IMR-90 (cell line): Measurements from ENCODE around the gene ATG10. TPM values are rescaled to one million over a fixed set of nuclear protein-coding genes. Genes with fewer than 3 reads are reported as not detected.

Experiments used
- ATAC-seq: fragments of 200-7000 bp; cut with Tn5 transposase; 2 replicates; pipeline ENCODE4 v1.9.1; 2020; ENCODE audit warnings: low read depth, mild to moderate bottlenecking, moderate library complexity
- BruUV-seq: library from RNA; stranded (reverse); fragments of 400-500 nt; replicated peaks from 2 replicates; lab custom pipeline; 2021; lab: Mats Ljungman, UMichigan
- CTCF ChIA-PET: fragments of 300-600 bp; formaldehyde crosslinking; extraction: SDS; loops from one replicate; lab custom pipeline; 2021; ENCODE audit warnings: antibody characterized with exemption; lab: Yijun Ruan, JAX
- POLR2A ChIA-PET: fragments of 300-600 bp; sonication (Branson Sonifier 250); formaldehyde crosslinking; loops from one replicate; lab custom pipeline; 2022; ENCODE audit warnings: antibody characterized with exemption; ENCODE audit not compliant: unreplicated experiment; lab: Charles Lee
- DNase-seq: peaks from one replicate; pipeline ENCODE4 v3.0.0; 2013
- H2AFZ ChIP-seq: replicated peaks from 2 replicates; pipeline ENCODE3; 2013; ENCODE audit warnings: low read length, mild to moderate bottlenecking; ENCODE audit not compliant: poor library complexity
- H2AK5ac ChIP-seq: 2 replicates; pipeline ENCODE4 v1.6.1; 2013; ENCODE audit warnings: low read depth, low read length, inconsistent platforms
- H2AK9ac ChIP-seq: replicated peaks from 2 replicates; pipeline ENCODE3; 2013; ENCODE audit warnings: mild to moderate bottlenecking, low read depth, low read length, moderate library complexity; ENCODE audit not compliant: poor library complexity
- H2BK120ac ChIP-seq: 2 replicates; pipeline ENCODE4 v1.6.1; 2013; ENCODE audit warnings: low read depth, low read length, inconsistent platforms
- H2BK15ac ChIP-seq: 3 replicates; pipeline ENCODE4 v1.6.1; 2013; ENCODE audit warnings: low read depth, low read length, inconsistent platforms
- H2BK20ac ChIP-seq: 2 replicates; pipeline ENCODE4 v1.6.1; 2013; ENCODE audit warnings: low read depth, mild to moderate bottlenecking, inconsistent platforms, low read length, moderate library complexity
- H2BK5ac ChIP-seq: 2 replicates; pipeline ENCODE4 v1.6.1; 2013; ENCODE audit warnings: mild to moderate bottlenecking, low read depth, low read length, inconsistent platforms; ENCODE audit not compliant: poor library complexity, severe bottlenecking
- H3K14ac ChIP-seq: replicated peaks from 2 replicates; pipeline ENCODE4 v1.6.1; 2013; ENCODE audit warnings: low read depth, low read length, inconsistent platforms
- H3K18ac ChIP-seq: 2 replicates; pipeline ENCODE4 v1.6.1; 2013; ENCODE audit warnings: low read depth, low read length, control low read depth
- H3K23ac ChIP-seq: 2 replicates; pipeline ENCODE4 v1.6.1; 2013; ENCODE audit warnings: low read depth, low read length, inconsistent platforms
- H3K27ac ChIP-seq: 2 replicates; pipeline ENCODE4 v1.5.1; 2013; ENCODE audit warnings: mild to moderate bottlenecking, control low read depth, low read length; ENCODE audit not compliant: insufficient read depth
- H3K27me3 ChIP-seq: 2 replicates; pipeline ENCODE4 v1.6.1; 2013; ENCODE audit warnings: low read length; ENCODE audit not compliant: control insufficient read depth, insufficient read depth
- H3K36me3 ChIP-seq: 2 replicates; pipeline ENCODE4 v1.6.1; 2013; ENCODE audit warnings: low read length, mixed read lengths; ENCODE audit not compliant: control insufficient read depth, insufficient read depth
- H3K4ac ChIP-seq: 2 replicates; pipeline ENCODE4 v1.6.1; 2013; ENCODE audit warnings: low read depth, low read length, inconsistent platforms
- H3K4me1 ChIP-seq: 2 replicates; pipeline ENCODE4 v1.6.1; 2013; ENCODE audit warnings: low read length, mixed read lengths; ENCODE audit not compliant: control insufficient read depth, insufficient read depth
- H3K4me2 ChIP-seq: 2 replicates; pipeline ENCODE4 v1.6.1; 2013; ENCODE audit warnings: low read depth, mild to moderate bottlenecking, control low read depth, low read length, moderate library complexity
- H3K4me3 ChIP-seq: 2 replicates; pipeline ENCODE4 v1.5.1; 2013; ENCODE audit warnings: low read depth, mild to moderate bottlenecking, control low read depth, low read length, moderate library complexity; ENCODE audit not compliant: insufficient read depth
- H3K56ac ChIP-seq: 2 replicates; pipeline ENCODE4 v1.6.1; 2013; ENCODE audit warnings: low read length, inconsistent platforms; ENCODE audit not compliant: insufficient read depth; ENCODE audit errors: extremely low read depth
- H3K79me1 ChIP-seq, 2 experiments: 2 replicates each; pipeline ENCODE4 v1.6.1; 2013; ENCODE audit warnings: low read length in 2 of 2, inconsistent platforms in 1 of 2, low read depth in 1 of 2
- H3K9ac ChIP-seq: 2 replicates; pipeline ENCODE4 v1.6.1; 2013; ENCODE audit warnings: low read depth, low read length, control low read depth
- H3K9me1 ChIP-seq: 2 replicates; pipeline ENCODE4 v1.6.1; 2013; ENCODE audit warnings: low read length, inconsistent platforms; ENCODE audit not compliant: insufficient read depth
- H3K9me3 ChIP-seq: 2 replicates; pipeline ENCODE4 v1.6.1; 2013; ENCODE audit warnings: low read length; ENCODE audit not compliant: control insufficient read depth, insufficient read depth
- H4K20me1 ChIP-seq: 2 replicates; pipeline ENCODE4 v1.6.1; 2013; ENCODE audit warnings: low read length, inconsistent platforms; ENCODE audit not compliant: insufficient read depth
- H4K5ac ChIP-seq: 2 replicates; pipeline ENCODE4 v1.6.1; 2013; ENCODE audit warnings: mild to moderate bottlenecking, low read depth, low read length, control low read depth
- H4K8ac ChIP-seq, 2 experiments: 2 replicates each; pipeline ENCODE4 v1.6.1; 2013; ENCODE audit warnings: low read depth in 2 of 2, low read length in 2 of 2, control low read depth in 1 of 2, inconsistent platforms in 1 of 2
- H4K91ac ChIP-seq: 2 replicates; pipeline ENCODE4 v1.6.1; 2013; ENCODE audit warnings: low read depth, low read length, inconsistent platforms; ENCODE audit not compliant: insufficient read depth
- CEBPB ChIP-seq: IDR thresholded peaks from 2 replicates; pipeline ENCODE4 v1.6.1; 2012; ENCODE audit warnings: low read depth, low read length, improper control_type of control experiment
- CHD1 ChIP-seq: IDR thresholded peaks from 2 replicates; pipeline ENCODE4 v1.6.1; 2012; ENCODE audit warnings: low read depth, low read length, improper control_type of control experiment
- FOS ChIP-seq: fragments of 150-350 bp; IDR thresholded peaks from 2 replicates; pipeline ENCODE4 v1.6.1; 2016; ENCODE audit warnings: low read depth, low read length
- MXI1 ChIP-seq: IDR thresholded peaks from 2 replicates; pipeline ENCODE4 v1.6.1; 2012; ENCODE audit warnings: low read depth, mild to moderate bottlenecking, low read length, moderate library complexity, borderline replicate concordance
- USF2 ChIP-seq: fragments of 150-350 bp; IDR thresholded peaks from 2 replicates; pipeline ENCODE4 v1.6.1; 2017; ENCODE audit warnings: mild to moderate bottlenecking, antibody characterized with exemption, low read length, low read depth
- dilution Hi-C: fragments of 300-500 bp; cut with HindIII; formaldehyde crosslinking; loops from one replicate; pipeline ENCODE4 v1.14.3; 2018; ENCODE audit warnings: low sequenced_read_pairs; ENCODE audit not compliant: unreplicated experiment
- in situ Hi-C: fragments of 300-500 bp; cut with MboI; formaldehyde crosslinking; loops from 3 replicates; pipeline ENCODE4 v1.14.3; 2019; ENCODE audit warnings: low sequenced_read_pairs, inconsistent platforms, mixed read lengths
- intact Hi-C: fragments of 100-400 bp; cut with micrococcal nuclease; formaldehyde crosslinking; loops from 2 replicates; pipeline ENCODE4 v1.10.0; 2022
- polyA plus RNA-seq, 3 experiments: library from polyadenylated mRNA; depleted of rRNA; stranded (reverse); fragments of >200 nt; gene quantifications; 2 replicates each; pipeline ENCODE4 v1.2.3, GENCODE V29; 2012; ENCODE audit warnings: low replicate concordance in 1 of 3
- total RNA-seq: library from RNA; depleted of rRNA; stranded (reverse); fragments of >200 nt; gene quantifications from 2 replicates; pipeline ENCODE4 v1.2.3, GENCODE V29; 2012
- TF ChIP-seq, protein P1 (sequence below): fragments of 150-350 bp; IDR thresholded peaks from 2 replicates; pipeline ENCODE4 v1.6.1; 2016; ENCODE audit warnings: low read depth, mild to moderate bottlenecking, low read length, moderate library complexity, borderline replicate concordance

ATG10 gene
- total and polyA plus RNA-seq, 2 of the 4 experiments (the other 2 are of a cell fraction), result 3.4 to 8.1 TPM

- intact Hi-C loops, result no loop called here
- H4K5ac ChIP-seq, result no peak overlapping the region
- in situ Hi-C loops, result loop anchor here (10.0 to 25.0 kb wide), 3 partner anchors 306 to 649 kb away; partner anchors contain the start of gene SSBP2
These were observed 189.1 kb downstream of the ATG10 start for GRCh38 chr5:82160948-82161347.

More at GRCh38 chr5:82160948-82161347, 189.1 kb downstream of the ATG10 start:
- H3K4ac ChIP-seq, result no peak overlapping the region
- no peak overlapping the region for H2AFZ ChIP-seq
- H2BK5ac ChIP-seq, result no peak overlapping the region
- no peaks in the 10 kb centered on the region; the same call in 1 of the 2 replicates for H4K20me1 ChIP-seq
- TF ChIP-seq MXI1 (no peak), USF2 (no peak), FOS (no peak), CHD1 (no peak), CEBPB (no peak)
- TF ChIP-seq, protein P1, sequence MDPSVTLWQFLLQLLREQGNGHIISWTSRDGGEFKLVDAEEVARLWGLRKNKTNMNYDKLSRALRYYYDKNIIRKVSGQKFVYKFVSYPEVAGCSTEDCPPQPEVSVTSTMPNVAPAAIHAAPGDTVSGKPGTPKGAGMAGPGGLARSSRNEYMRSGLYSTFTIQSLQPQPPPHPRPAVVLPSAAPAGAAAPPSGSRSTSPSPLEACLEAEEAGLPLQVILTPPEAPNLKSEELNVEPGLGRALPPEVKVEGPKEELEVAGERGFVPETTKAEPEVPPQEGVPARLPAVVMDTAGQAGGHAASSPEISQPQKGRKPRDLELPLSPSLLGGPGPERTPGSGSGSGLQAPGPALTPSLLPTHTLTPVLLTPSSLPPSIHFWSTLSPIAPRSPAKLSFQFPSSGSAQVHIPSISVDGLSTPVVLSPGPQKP, result no peak
- H2BK120ac ChIP-seq, result no peak overlapping the region
- H3K4me1 ChIP-seq, result peaks cover 3% of the 10 kb centered on the region
- POLR2A ChIA-PET, result no interaction called here
- no peaks in the 10 kb centered on the region for H3K27me3 ChIP-seq
- H2BK15ac ChIP-seq, result no peak overlapping the region
- no TSS peak for BruUV-seq
- no peak overlapping the region for H4K8ac ChIP-seq
- no peak overlapping the region for H2AK9ac ChIP-seq
- no peak overlapping the region for H3K27ac ChIP-seq
- H4K91ac ChIP-seq, result no peak overlapping the region
- H3K14ac ChIP-seq, result no peak overlapping the region
- H3K9ac ChIP-seq, result no peak overlapping the region
- DNase-seq (no peak), ATAC-seq (no peak)
- H3K36me3 ChIP-seq, result no peaks in the 10 kb centered on the region
- no peak overlapping the region for H2BK20ac ChIP-seq
- no peak overlapping the region for H3K4me3 ChIP-seq
- peaks cover 3% of the 10 kb centered on the region; the same call in 1 of the 2 replicates for H3K9me1 ChIP-seq
- H2AK5ac ChIP-seq, result no peak overlapping the region
- H3K56ac ChIP-seq, result no peak overlapping the region
- H3K18ac ChIP-seq, result no peak overlapping the region
- no peaks in the 10 kb centered on the region for H3K9me3 ChIP-seq
- CTCF ChIA-PET, result no interaction called here
- dilution Hi-C loops, result no loop called here
- no peaks in the 10 kb centered on the region; a peak in 1 of 4 replicates for H3K79me1 ChIP-seq
- H3K4me2 ChIP-seq, result no peak overlapping the region
- no peak overlapping the region for H3K23ac ChIP-seq
